Inferior parietal cortex (tissue), 1 donor: ENCODE data around the gene KCNC1.

Source experiments
- DNase-seq: peaks from one replicate; pipeline ENCODE4 v3.0.0-alpha.2; 2016; ENCODE audit errors: extremely low spot score

Gene KCNC1

DNA sequence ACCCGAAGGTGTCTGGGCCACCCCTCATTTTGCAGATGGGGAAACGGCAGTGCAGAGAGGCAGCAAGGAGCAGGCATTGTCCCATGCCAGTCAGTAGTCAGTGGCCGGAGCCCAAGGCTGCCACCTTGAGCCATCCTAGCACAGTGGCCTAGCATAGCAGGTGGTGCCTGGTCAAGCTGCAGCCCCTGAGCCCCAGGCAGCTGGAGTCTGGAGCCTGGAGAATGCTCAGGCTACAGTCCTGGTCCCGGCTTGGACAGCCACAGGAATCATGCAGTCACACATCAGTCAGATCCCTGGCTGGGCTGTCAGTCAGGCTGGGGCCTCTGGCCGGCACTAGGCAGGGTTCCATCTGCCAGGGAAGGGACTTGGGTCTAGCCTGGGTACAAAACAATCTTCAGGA, 18.6 kb downstream of the KCNC1 start:
- DNase-seq = no peak

DNA sequence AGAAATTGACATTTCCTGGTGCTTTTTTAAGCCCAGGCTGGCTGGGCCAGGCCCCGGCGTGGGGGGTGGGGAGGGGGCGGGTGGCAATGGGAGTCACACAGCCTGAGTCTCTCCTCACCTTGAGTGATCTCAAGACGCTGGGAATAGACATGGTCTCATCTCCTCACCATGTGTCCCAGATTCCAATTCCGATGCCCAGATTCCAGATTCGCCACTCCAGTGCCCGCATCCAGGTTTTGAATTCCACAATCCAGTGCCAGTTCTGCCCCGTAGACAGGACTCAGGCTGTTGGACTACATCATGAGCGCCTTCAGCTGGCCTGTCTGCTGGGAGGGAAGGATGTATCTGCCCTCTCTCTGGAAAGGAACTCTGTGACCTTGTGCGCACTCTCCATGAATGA, 19.1 kb downstream of the KCNC1 start:
- no peak for DNase-seq

DNA sequence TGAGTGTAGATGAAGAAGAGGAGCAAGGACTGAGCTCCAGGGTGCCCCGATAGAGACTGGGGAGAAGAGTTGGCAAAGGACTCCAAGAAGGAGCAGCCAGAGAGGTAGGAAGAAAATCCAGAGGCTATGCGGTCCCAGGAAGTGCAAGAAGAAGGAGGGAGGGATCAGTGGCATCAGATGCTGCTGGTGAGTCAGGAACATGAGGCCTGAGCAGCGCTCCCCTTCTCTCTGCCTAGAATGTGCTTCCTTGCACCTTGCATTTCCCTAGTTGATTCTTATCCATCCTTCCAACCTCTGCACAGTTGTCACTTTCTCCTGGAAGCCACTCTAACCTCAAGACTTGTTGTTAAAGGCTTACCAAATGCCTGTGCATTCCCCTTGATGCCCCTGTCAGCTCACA, 21.3 kb downstream of the KCNC1 start:
- no peak for DNase-seq

DNA sequence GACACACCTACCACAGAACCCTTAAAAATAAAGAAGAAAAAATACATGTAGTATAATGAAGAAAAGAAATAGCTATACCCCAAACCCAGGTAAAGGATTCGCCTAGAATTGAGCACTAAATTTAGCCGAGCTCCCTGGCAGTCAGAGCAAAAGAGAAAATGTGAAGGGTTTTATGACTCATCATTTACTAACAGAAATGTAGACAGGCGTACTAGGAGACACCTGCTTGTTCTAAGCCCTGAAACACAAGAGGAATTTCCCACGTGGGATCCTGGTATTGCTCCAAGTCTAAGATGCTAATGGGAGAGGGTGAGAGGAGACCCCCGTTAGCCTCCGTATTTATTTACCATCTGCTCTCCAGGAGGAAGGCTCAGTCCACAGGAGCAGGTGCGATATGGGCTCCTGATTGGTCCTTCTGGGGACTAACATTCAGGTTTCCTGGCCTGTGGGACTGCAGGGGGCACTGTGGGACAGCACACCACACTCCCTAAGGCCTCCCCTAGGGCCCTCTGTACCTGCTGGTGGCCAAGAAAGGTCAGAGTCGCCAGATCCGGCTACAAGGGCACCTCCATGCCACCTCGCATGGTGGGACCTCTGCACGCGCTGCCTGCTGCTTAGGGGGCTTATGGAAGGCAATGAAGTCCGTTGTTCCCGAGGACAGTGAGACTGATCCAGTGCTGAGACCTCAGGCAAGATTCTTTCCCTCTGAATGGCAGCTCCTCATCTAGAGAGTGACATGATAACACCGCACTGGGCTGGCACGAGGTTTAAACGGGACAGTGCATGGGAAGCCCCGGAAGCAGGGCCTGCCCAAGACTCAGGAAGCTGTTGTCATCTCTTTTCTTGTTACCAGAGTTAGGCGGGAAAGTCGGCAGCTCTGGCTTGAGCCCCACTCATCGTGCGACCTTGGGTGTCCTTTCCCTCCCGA, 25.8 kb downstream of the KCNC1 start:
- no peak for DNase-seq

DNA sequence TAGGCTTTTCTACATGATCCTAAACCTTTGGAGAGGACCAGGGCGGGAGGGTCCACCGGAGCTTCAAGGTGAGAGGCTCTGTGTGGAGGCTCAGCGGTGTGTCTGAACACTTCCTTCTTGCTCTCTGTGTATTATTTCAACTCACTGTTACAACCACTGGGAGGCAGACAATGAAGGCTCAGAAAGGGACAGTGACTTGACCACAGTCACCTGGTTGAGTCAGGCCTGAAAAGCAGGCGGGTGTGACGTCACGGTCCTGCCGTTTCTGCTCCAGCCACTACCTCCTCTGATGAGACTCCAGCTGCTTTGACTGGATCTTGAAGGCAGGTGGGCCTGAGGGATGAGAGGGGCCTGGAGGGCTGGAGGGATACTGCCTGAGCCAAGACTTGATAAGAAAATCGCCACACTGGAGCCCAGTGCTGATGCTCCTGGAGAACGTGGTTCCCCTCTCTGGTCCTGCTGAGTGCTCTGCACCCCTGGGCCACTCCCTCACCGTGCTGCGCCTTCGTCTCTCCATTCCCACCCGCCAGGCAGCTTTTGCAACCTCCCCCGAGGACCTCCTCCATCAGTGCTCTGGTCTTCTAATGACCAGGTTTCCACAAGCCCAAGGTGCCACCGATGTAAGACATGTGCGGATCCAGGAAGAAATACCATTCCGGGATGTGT, 27.9 kb downstream of the KCNC1 start:
- no peak for DNase-seq

DNA sequence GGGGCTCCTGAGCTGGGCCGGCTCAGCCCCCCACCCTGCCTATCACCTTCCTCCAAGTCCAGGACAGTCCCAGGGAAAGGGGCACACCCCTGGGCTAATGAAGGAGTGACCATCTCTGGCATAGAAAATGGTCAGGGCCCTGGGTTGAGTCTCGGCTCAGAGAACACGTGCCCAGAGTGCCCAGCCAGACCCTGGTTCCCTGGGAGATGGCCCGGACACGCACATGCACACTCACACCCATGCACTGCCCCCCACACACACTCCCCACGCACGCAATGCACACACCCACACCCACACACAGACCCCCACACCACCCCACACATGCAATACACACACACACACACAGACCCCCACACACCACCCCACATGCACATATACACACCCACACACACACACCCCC, 28.7 kb downstream of the KCNC1 start:
- DNase-seq = no peak

DNA sequence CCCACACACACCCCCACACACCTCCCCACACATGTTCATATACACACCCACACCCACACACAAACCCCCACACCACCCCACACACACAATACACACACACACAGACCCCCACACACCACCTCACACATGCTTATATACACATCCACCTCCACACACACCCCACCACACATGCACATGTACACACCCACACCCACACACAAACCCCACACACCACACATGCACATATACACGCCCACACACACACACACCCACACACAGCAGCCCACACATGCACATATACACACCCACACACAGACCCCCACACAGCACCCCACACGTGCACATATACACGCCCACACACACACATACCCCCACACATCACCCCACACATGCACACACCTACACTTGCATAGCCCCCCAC, 29.1 kb downstream of the KCNC1 start:
- no peak for DNase-seq

DNA sequence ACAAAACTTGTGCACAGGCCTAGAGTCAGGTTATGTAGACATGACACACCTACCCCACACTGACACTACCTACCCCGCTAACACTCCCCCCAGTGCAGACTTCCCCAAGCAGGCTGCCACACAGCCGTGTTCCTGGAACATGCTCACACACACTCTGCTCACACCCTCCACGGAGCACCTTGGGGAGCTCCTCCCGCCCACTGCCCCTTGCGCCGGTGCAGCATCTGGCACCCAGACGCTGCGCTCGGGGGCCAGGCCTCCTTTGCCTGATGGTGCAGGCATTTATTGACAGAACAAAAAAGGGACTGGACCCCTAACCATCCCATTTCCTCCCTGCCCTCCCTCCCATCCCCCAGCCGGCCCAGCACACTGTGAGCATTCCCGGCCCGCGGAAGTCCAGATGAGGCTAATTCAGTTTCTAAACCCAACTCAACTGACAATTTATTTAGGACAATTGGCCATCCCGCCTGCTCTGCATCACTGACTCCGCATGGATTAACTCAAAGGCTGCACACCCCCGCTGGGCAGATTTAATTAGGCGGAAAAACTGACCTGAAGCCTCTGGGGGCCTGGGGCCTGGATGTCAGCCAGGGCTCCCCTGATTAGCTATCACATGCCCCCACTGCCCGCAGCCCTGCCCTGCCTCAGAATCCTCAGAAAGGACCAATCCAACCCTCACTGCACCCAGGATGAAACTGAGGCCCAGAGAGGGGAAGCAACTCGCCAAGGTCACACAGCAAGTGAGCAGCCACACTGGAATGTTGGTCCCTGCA, 30.1 kb downstream of the KCNC1 start:
- no peak for DNase-seq

DNA sequence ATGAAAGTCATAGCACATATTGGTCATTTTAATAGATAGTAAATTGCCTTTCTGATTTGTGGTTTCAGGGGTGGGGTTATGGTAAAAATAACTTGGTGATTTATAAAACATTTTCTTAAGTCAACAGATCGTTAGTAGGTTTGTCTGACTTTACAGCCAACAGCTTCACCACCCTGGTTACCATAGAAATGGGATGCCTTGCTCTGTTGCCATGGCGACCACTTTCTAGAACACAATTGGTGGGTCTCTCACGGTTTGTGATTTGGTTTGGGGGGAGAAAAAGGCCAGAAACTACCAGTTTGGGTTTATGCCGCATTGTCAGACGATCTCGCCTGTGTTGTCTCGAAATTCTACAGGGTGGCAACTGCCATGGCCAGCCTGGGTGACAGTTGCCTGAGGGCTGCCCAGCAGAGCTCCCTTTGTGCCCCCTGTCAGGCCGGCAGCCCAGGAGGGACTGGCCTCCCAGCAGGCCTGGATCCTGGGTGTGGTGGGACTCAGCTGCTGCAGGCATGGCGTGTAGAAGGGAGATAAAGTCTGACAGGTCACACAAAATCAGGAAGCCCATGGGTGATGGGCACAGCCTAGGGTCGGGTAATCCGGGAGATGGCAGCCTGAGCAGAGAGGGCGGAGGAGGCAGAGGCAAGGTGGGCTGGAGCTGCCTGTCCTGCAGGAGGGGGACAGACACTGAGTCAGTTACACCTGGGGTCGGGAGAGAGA, 30.9 kb downstream of the KCNC1 start:
- DNase-seq = peak; percentile 50

DNA sequence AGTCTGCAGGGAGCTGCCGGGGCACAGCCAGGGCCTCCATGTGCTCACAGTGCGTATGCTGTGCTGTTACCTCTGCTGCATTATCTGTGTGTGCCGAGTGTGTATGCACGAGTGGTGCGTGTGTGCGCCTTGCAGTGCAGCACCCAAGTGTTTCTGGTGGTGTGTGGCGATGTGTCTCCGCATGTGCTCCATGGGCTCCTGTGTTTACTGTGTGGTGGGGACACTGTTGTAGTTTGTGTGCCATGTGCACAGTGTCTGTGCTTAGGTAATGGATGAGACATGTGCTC, 31.4 kb downstream of the KCNC1 start:
- DNase-seq = no peak

DNA sequence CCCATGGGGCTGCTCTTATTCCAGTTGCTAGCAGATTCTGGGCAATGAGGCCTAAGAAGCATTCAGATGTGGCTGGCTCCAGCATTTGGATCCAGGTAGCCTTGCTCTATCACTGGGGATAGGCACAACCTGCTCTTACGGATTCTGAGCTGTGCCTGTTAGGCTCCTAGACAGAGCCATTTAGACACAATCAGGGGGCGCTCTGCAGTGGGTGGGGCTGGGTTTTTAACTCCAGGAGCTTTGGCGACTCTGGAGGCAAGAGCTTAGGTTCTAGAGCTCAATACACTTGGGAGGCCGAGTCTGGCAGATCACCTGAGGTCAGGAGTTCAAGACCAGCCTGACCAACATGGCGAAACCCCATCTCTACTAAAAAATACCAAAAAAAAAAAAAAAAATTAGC, 32.0 kb downstream of the KCNC1 start:
- no peak for DNase-seq

DNA sequence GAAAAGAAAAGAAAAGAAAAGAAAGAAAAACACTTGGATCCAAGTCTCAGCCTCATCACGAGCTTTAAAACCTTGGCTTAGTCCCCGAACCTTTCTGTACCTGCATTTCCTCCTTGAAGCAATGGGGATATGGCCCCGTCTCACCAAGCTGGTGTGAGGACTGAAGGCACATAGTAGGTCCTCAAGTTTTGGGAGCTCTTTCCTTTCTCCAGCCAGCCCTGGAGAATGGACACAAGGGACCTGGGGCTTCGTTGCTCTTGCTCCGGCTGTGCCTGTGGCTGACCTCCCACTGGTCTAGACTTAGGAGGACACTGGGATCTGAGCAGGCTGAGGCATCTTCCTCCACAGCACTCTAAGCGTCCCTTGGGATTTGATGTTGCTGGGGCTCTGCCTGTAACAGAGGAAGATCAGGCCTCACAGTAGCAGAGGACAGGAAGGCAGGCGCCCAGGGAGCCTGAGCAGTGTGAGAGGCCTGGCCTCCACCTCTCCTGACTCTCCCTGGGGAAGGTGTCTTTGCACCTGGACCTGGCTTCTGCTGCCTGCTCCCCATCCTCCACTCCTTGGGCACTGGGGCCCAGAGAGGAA, 32.8 kb downstream of the KCNC1 start:
- DNase-seq = no peak

DNA sequence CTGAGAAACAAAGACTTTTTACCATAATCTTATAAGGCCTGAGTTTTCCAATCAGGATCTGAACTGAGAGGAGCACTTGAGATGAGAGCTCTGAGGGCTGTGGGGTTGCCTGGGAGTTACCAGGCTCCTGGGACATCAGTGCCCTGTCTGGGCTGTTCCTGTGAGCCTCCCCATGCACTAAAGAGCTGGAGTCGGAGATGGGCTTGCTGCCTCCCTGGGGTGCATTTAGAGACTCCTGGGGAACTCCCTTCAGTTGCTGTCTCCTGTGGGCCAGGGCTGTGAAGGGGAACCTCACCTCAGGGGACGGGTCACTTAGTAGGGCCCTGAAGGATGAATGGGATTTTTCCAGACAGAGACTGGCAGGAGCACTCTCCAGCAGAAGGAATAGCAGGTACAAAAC, 33.3 kb downstream of the KCNC1 start:
- DNase-seq = no peak

DNA sequence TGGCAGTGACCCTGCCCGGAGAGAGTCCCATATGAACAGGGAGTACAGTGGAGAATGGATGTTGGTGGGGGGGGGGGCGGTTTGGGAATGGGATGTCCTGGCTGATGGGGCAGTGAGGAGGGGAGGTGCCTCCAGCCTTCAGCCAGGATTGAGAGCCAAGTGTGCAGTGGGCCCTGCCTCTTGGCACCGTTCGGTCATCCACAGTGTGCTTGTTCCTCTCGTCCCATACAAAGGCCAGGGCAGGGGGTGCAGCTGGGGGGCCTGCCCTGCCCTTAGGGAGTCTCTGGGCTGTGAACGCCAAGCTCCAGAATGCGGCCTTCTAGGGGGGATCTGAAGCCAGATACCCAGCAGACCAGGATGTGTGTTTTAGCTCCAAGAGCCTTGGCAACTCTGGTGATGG, 34.0 kb downstream of the KCNC1 start:
- no peak for DNase-seq

DNA sequence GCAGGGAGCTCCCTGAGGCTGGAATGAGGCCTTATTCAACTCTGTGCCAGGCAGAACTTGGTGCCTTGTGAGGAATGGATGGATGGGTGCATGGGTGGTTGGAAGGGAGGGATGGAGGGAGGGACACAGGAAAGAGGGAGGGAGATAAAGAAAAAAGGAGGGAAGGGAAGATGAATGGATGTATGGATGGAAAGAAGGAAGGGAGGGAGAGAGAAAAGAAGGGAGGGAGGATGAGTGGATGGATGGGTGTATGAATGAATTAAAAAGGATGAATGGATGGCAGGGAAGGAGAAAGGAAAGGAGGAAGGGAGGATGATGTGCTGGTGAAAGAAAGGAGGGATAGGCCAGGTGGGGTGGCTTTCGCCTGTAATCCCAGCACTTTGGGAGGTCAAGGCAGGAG, 34.6 kb downstream of the KCNC1 start:
- no peak for DNase-seq

DNA sequence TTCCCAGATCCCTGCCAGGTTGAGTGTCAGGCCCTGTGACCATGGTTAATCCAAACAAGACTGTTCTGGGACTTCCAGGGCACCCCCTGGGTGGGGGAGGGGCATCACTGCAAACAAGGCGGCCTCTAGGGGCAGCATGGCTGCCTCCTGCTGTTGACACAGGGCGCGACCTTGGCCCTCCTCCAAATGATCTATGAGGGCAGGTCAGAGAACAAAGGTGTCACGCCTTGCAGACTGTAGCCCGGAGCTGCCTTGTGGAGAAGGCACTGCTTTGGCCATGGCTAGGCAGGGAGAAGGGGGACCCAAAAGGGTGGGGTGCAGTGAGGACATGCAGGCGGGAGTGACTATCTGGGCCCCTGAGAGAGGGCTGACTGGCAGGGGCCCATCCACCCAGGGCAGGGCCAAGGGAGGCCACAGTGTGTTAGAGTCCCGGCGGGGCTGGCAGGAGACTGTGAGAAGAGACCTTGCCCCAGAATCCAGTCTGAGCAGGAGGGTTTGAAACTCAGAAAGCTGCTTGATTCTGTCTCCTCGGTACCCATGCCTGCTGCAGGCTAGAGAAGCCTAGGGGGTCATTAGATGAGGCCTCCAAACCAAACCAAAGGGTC, 35.6 kb downstream of the KCNC1 start:
- no peak for DNase-seq

DNA sequence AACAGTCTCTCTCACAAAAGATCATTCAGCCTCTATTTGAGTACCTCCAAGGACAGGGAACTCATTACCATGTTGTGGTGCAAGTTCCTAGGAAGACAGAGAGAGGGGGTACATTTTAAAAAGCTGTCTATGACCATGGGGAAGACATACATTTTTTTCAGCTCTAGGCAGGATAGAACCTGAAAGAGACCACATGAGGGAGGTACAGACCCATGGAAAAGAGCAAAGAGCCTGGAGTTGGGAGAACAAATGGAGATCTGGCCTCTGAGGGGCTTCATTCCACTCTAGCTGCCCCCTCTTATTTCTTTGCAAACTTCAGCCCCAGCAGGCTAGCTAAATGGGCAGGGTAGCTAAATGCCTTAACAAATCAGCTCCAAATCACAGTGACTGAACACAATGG, 36.3 kb downstream of the KCNC1 start:
- DNase-seq = no peak

DNA sequence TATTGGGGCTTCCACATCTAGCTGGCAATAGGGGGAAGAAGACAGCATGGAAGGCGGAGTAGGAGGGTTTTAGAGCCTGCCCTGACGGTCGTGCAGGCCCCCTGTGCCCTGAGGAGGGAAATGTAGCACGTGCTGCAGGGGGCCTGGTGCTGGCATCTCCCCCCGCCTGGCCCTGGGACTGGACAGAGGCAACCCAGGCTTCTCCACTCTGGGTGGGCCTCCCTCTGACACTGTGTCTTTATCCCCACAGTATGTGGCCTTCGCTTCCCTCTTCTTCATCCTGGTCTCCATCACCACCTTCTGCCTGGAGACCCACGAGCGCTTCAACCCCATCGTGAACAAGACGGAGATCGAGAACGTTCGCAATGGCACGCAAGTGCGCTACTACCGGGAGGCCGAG, 36.8 kb downstream of the KCNC1 start:
- no peak for DNase-seq

DNA sequence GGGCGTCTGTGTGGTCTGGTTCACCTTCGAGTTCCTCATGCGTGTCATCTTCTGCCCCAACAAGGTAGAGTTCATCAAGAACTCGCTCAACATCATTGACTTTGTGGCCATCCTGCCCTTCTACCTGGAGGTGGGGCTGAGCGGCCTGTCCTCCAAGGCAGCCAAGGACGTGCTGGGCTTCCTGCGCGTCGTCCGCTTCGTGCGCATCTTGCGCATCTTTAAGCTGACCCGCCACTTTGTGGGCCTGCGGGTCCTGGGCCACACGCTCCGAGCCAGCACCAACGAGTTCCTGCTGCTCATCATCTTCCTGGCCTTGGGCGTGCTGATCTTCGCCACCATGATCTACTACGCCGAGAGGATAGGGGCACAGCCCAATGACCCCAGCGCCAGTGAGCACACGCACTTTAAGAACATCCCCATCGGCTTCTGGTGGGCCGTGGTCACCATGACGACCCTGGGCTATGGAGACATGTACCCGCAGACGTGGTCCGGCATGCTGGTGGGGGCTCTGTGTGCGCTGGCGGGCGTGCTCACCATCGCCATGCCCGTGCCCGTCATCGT, 37.3 kb downstream of the KCNC1 start:
- no peak for DNase-seq

DNA sequence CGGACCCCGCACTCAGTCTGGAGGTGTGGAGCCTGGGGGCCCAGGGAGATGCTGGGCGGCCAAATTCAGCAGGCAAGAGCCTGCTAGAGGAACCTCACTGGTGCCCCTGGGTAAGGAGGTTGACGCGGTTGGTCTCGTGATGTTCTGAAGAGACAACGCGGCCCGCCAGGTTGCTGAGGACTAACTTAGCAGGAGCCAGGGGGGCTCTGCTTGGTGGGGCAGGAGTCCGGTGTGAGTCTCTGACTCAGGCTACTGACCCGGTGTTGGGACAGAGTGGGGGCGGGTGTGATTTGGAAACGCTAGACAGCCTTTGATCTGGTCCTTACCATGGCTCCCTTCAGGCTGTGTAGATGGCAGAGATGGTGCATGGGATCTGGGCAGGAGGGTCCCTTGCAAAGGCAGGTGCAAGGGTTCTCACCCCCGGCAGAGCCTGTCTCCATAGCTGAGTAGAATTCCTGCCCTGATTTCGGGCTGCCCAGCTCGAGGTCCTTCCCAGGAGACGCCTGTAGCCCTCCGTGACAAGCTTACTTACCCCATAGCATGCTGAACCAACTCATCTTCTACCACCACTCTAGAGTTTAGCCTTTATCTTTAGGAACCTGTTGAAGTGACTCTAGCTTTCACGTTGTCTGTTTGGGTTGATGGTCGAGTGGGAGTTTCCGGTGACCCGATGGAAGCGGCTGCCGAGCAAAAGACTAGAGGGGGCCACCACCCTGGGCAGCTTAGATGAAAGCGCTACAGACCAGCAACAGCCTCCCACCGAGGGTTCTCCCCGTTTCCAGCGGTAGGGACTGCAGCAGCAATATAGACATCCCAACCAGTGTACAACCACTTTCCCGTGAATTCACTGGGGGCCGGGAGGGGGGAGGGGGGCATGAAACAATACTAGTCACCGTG, 38.4 kb downstream of the KCNC1 start:
- DNase-seq = no peak
